Heart left ventricle (tissue), 16 donors: Measurements from ENCODE around the gene SPATA24. TPM values are rescaled to one million over a fixed set of nuclear protein-coding genes. Genes with fewer than 3 reads are reported as not detected.

Experiments
- ATAC-seq, 4 donors: fragments of 200-7000 bp; cut with Tn5 transposase; one replicate each; pipeline ENCODE4 v1.9.1; 2020 to 2022; ENCODE audit warnings: moderate library complexity in 4 of 4, mild to moderate bottlenecking in 3 of 4, moderate number of reproducible peaks in 1 of 4
- DNase-seq, 5 donors: peaks; one replicate each; pipeline ENCODE4 v3.0.0-alpha.2; 2020
- H3K27ac ChIP-seq, 12 donors: fragments of 200-600 bp; sonication (generic) in 4 of 12; one replicate each; pipeline versions ENCODE4 v1.5.0 to v1.8.0; 2016 to 2022; ENCODE audit warnings: mild to moderate bottlenecking in 2 of 12
- H3K27me3 ChIP-seq, 9 donors: fragments of 200-600 bp; sonication (generic) in 2 of 9; one replicate each; pipeline versions ENCODE4 v1.5.1 to v1.8.0; 2016 to 2022; ENCODE audit warnings: mild to moderate bottlenecking in 3 of 9
- H3K36me3 ChIP-seq, 9 donors: fragments of 200-600 bp; sonication (generic) in 2 of 9; one replicate each; pipeline versions ENCODE4 v1.5.0 to v1.8.0; 2018 to 2022; ENCODE audit warnings: mild to moderate bottlenecking in 2 of 9
- H3K4me1 ChIP-seq, 12 donors: fragments of 200-600 bp; sonication (generic) in 4 of 12; one replicate each; pipeline versions ENCODE4 v1.5.0 to v1.8.0; 2016 to 2022; ENCODE audit warnings: mild to moderate bottlenecking in 3 of 12
- H3K4me3 ChIP-seq, 12 donors: fragments of 200-600 bp; sonication (generic) in 4 of 12; one replicate each; pipeline versions ENCODE4 v1.5.0 to v1.8.0; 2017 to 2022; ENCODE audit warnings: mild to moderate bottlenecking in 9 of 12, moderate library complexity in 4 of 12
- H3K9me3 ChIP-seq, 12 donors: fragments of 200-600 bp; sonication (generic) in 4 of 12; one replicate each; pipeline versions ENCODE4 v1.5.0 to v1.8.0; 2016 to 2022; ENCODE audit warnings: mild to moderate bottlenecking in 1 of 12
- POLR2A ChIP-seq, 2 donors: fragments of 450-650 bp; IDR thresholded peaks; one replicate each; pipeline ENCODE4 v1.6.1; 2017; ENCODE audit warnings: antibody characterized with exemption in 2 of 2, mild to moderate bottlenecking in 2 of 2, moderate library complexity in 2 of 2
- WGBS, 4 donors: extraction: QIAGEN DNeasy Blood & Tissue Kit in 2 of 4; methylation state at CpG; one replicate each; pipeline versions ENCODE4 v1.1.5 to v1.1.7; 2013 to 2018; 5-methylcytosine and 5-hydroxymethylcytosine counted together
- intact Hi-C, 10 donors: fragments of 100-400 bp; cut with DNase I; formaldehyde crosslinking; loops; one replicate each; pipeline versions ENCODE4 v1.11.1 to v1.14.2; 2022
- polyA plus RNA-seq, 2 donors: library from polyadenylated mRNA; stranded (reverse); fragments of 200-250 nt; gene quantifications; one replicate each; pipeline ENCODE4 v1.2.3, GENCODE V29; 2013
- total RNA-seq, 9 donors: library from RNA; depleted of rRNA in 2 of 9; stranded (reverse); fragments of >200 nt in 2 of 9; fragmentation: NEBNext Ultra II Directional in 3 of 9; extraction: Animal tissue kit (Norgen Biotek cat#: 25700) in 3 of 9; gene quantifications; one replicate each; pipeline versions ENCODE4 v1.1.0 to v1.2.4, GENCODE V29; 2016 to 2023
- TF ChIP-seq, protein P1 (sequence below), 12 donors: fragments of 200-600 bp; sonication (generic) in 4 of 12; IDR thresholded peaks; one replicate each; pipeline versions ENCODE4 v1.5.0 to v1.8.0; 2018 to 2022; ENCODE audit warnings: antibody characterized with exemption in 12 of 12, mild to moderate bottlenecking in 5 of 12
- donor health status: ischemic (EF 13 %, LVEDD 7.1; RV severe dilation, severe dysfunction).
- donor health status: healthy with polysubstance abuse.
- donor health status: DM: no; HTN: yes; CAD: no.
- donor health status: DM: no; HTN: no; CAD: no.
- donor health status: ischemic (EF 25% LVEDD 6.9; RV normal size, moderate dysfunction).
- donor health status: ischemic (EF 25% LVEDD 5.7; RV mildly dilated, moderate dysfunction).
- donor health status: healthy.
- donor health status: DM: yes; HTN: yes; CAD: no.
- donor health status: ischemic (EF 35%, LVEDD 5.7; RV mildly dilated, moderate dysfunction).
- donor health status: nonischemic (EF 11% LVEDD 7.7; RV severe dilation, severe dysfunction).
- donor health status: DM: yes; HTN: yes; CAD: no.
- donor health status: PGD.
- donor health status: ischemic (EF 29% LVEDD 5.4; RV normal size, mild dysfunction).
- donor health status: nonischemic (EF 23%, LVEDD 6.1; RV moderate dilation, normal function).

Gene SPATA24
- total and polyA plus RNA-seq, 11 donors, result 10.7 to 37.8 (median 16.0) TPM

DNA sequence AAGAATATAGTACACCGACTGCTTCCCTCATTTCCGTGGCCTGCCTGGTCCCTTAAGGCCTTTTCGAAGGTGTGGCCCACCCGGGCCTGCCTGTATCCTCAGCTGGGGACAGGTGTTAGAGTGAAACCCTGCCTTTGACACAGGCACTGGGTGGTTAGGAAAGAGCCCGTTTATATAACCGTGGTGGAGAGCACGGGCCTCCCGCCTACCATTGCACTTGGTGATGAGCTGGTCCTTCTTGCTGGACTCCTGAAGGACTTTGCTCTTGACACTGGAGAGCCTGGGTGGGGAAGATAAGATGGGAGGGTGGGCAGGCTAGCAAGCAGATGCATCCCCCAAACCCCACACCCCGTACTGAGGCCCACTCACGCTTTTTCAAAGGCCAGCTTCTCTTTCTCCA, 2.3 kb downstream of the SPATA24 start:
- DNase-seq, result no peak
- no peak overlapping the region for H3K27ac ChIP-seq
- 89 to 94% (median 93%) methylated on average over 10 of the region's 10 CpGs for WGBS, 4 donors
- H3K9me3 ChIP-seq, result no peaks in the 10 kb centered on the region
- no peak for TF ChIP-seq POLR2A (IDR thresholded peaks at IDR 0.05)
- TF ChIP-seq, protein P1, sequence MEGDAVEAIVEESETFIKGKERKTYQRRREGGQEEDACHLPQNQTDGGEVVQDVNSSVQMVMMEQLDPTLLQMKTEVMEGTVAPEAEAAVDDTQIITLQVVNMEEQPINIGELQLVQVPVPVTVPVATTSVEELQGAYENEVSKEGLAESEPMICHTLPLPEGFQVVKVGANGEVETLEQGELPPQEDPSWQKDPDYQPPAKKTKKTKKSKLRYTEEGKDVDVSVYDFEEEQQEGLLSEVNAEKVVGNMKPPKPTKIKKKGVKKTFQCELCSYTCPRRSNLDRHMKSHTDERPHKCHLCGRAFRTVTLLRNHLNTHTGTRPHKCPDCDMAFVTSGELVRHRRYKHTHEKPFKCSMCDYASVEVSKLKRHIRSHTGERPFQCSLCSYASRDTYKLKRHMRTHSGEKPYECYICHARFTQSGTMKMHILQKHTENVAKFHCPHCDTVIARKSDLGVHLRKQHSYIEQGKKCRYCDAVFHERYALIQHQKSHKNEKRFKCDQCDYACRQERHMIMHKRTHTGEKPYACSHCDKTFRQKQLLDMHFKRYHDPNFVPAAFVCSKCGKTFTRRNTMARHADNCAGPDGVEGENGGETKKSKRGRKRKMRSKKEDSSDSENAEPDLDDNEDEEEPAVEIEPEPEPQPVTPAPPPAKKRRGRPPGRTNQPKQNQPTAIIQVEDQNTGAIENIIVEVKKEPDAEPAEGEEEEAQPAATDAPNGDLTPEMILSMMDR (IDR thresholded peaks at IDR 0.05), result no peak
- H3K4me1 ChIP-seq, result peaks cover 0 to 31% (median 20%) of the 10 kb centered on the region in 12 donors
- no peak overlapping the region for H3K4me3 ChIP-seq
- peaks cover 0 to 12% (median 0%) of the 10 kb centered on the region in 9 donors for H3K36me3 ChIP-seq
- H3K27me3 ChIP-seq, result no peaks in the 10 kb centered on the region
- intact Hi-C loops, result loop anchor here in 1 of 10 donors (5.0 kb wide), 1 partner anchor 59 kb away; the partner anchor contains the start of gene PAIP2
- ATAC-seq, result no peak

DNA sequence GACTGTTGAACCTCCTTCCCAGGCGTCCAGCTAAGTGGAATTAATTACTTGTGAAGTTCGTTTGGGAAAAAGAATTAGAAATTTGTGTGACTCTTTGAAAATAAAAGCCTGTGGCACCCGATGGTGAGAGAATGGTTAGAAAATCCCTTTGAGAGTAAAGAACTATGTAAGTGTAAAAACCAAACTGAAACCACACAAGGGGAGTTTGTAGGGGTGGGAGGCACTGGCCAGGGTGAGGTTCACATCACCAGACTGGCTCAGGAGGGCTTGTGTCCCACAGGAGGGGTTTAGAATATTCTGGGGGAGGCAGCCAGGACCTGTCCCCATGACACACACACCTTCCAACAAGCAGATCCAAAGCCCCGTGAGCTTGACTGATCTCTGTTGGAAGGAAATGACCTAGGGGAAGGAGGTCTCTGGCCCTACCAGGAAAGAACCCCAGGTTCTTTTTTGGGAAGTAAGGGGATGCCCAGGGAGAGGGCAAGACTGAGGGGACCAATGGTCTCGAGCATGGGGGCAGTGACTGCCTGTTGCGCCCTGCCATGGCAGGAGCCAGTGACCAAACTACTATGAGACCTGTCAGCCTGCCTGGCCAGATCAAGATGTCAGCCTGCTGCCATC, 4.3 kb downstream of the SPATA24 start:
- peaks cover 2 to 48% (median 33%) of the 10 kb centered on the region in 12 donors for H3K4me1 ChIP-seq
- H3K27ac ChIP-seq, result no peak overlapping the region
- peaks cover 0 to 5% (median 0%) of the 10 kb centered on the region in 9 donors for H3K27me3 ChIP-seq
- ATAC-seq (no peak), DNase-seq (no peak)
- no peak for TF ChIP-seq POLR2A (IDR thresholded peaks at IDR 0.05)
- TF ChIP-seq, protein P1 (IDR thresholded peaks at IDR 0.05), result no peak
- peaks cover 0 to 12% (median 0%) of the 10 kb centered on the region in 9 donors for H3K36me3 ChIP-seq
- 86 to 91% (median 90%) methylated on average over 6 of the region's 6 CpGs for WGBS, 4 donors
- intact Hi-C loops, result loop anchor here in 2 of 10 donors (5.0 to 10.0 kb wide), 2 partner anchors 57 to 105 kb away; partner anchors contain the start of genes MATR3 (in 1 of the 2) and PAIP2 (in 1 of the 2)
- no peak overlapping the region for H3K4me3 ChIP-seq
- no peaks in the 10 kb centered on the region for H3K9me3 ChIP-seq

DNA sequence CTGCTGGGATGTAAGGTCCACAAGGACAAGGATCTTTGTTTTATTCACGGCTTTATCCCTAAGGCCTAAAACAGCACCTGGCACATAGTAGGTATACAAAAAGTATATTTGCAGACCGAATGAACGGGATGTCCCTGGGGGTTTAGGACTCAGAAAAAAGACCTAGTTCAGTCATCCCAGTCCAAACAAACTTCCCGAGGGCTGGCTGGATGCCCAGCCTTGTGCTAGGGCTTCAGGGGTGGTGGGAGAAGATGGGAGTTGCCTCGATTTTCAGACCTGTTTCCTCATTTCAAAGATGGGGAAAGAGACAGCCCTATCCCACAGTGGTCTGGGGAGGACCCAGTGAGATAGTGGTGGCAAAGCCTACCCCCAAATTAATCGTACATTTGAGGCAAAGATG, 6.0 kb downstream of the SPATA24 start:
- TF ChIP-seq, protein P1 (IDR thresholded peaks at IDR 0.05), result no peak
- no peak for TF ChIP-seq POLR2A (IDR thresholded peaks at IDR 0.05)
- peak in 1 of 5 donors; percentile 50 for DNase-seq
- Histone ChIP-seq H3K4me1 (peaks cover 2 to 50% (median 34%) of the 10 kb centered on the region in 12 donors), H3K4me3 (no peak overlapping the region), H3K27ac (peak overlapping the region in 3 of 12 donors; percentile 91 to 95 (median 92)), H3K27me3 (peaks cover 0 to 22% (median 0%) of the 10 kb centered on the region in 9 donors), H3K9me3 (no peaks in the 10 kb centered on the region), H3K36me3 (peaks cover 0 to 13% (median 0%) of the 10 kb centered on the region in 9 donors)
- no peak for ATAC-seq
- 34 to 46% (median 43%) methylated on average over 6 of the region's 6 CpGs for WGBS, 4 donors
- intact Hi-C loops, result loop anchor here in 1 of 10 donors (10.0 kb wide), 1 partner anchor 103 kb away; the partner anchor contains the start of gene MATR3

DNA sequence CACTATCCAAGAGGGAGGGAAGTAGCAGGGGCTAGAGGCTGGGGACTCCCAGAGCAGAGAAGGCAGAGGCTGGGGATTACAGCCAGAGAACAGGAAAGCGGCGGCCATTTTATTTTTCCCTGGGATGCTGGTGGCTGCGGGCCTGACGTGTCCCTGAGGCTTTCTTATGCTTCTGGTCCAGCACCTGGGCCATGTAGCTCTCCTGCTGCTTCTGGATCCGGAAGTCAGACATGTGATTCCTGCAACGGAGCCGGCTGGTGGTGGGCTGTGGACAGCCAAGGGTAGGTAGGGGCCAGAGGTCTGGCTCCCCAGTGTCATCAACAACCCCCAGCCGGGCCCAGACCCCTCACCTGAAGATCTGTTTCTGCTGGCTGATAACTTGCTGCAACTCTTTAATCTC, 7.2 kb downstream of the SPATA24 start:
- no peak for TF ChIP-seq POLR2A (IDR thresholded peaks at IDR 0.05)
- Histone ChIP-seq H3K27me3 (peaks cover 0 to 28% (median 0%) of the 10 kb centered on the region in 9 donors), H3K4me3 (no peak overlapping the region), H3K27ac (peak overlapping the region in 11 of 12 donors; percentile 40 to 97 (median 93)), H3K36me3 (peaks cover 0 to 21% (median 0%) of the 10 kb centered on the region in 9 donors), H3K4me1 (peaks cover 5 to 61% (median 42%) of the 10 kb centered on the region in 12 donors), H3K9me3 (no peaks in the 10 kb centered on the region)
- DNase-seq (no peak), ATAC-seq (no peak)
- 60 to 73% (median 66%) methylated on average over 6 to 8 of the region's 8 CpGs for WGBS, 4 donors
- intact Hi-C loops, result loop anchor here in 1 of 10 donors (10.0 kb wide), 1 partner anchor 102 kb away; the partner anchor contains the start of gene MATR3
